Neural progenitor cell (in vitro differentiated cells): ENCODE data around the gene EHMT2.

Experiments
- EZH2 ChIP-seq: fragments of 200-600 bp; sonication (generic); IDR thresholded peaks from 2 replicates; pipeline ENCODE4 v1.6.1; 2017; ENCODE audit warnings: antibody characterized with exemption, mild to moderate bottlenecking, moderate library complexity
- TF ChIP-seq, protein P1 (sequence below): fragments of 200-600 bp; sonication (generic); IDR thresholded peaks from 2 replicates; pipeline ENCODE4 v1.5.1; 2017; ENCODE audit warnings: antibody characterized with exemption, mild to moderate bottlenecking

GRCh38 chr6:31861150-31861549 is 36.3 kb downstream of the EHMT2 start:
- TF ChIP-seq, protein P1, sequence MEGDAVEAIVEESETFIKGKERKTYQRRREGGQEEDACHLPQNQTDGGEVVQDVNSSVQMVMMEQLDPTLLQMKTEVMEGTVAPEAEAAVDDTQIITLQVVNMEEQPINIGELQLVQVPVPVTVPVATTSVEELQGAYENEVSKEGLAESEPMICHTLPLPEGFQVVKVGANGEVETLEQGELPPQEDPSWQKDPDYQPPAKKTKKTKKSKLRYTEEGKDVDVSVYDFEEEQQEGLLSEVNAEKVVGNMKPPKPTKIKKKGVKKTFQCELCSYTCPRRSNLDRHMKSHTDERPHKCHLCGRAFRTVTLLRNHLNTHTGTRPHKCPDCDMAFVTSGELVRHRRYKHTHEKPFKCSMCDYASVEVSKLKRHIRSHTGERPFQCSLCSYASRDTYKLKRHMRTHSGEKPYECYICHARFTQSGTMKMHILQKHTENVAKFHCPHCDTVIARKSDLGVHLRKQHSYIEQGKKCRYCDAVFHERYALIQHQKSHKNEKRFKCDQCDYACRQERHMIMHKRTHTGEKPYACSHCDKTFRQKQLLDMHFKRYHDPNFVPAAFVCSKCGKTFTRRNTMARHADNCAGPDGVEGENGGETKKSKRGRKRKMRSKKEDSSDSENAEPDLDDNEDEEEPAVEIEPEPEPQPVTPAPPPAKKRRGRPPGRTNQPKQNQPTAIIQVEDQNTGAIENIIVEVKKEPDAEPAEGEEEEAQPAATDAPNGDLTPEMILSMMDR = no peak
- TF ChIP-seq EZH2 = no peak
